Thyroid gland (tissue), 4 donors: Measurements from ENCODE around the gene KCNA10.

Experiments
- POLR2A ChIP-seq, 2 donors: fragments of 450-650 bp; IDR thresholded peaks; one replicate each; pipeline ENCODE4 v1.6.1; 2017; ENCODE audit warnings: antibody characterized with exemption in 2 of 2, mild to moderate bottlenecking in 2 of 2, moderate library complexity in 1 of 2
- TF ChIP-seq, protein P1 (sequence below), 6 experiments: fragments of 200-600 bp in 3 of 6; fragments of 450-650 bp in 3 of 6; sonication (generic) in 3 of 6; IDR thresholded peaks; one replicate each; pipeline ENCODE4 v1.5.1; 2016 to 2019; ENCODE audit warnings: antibody characterized with exemption in 6 of 6, mild to moderate bottlenecking in 2 of 6, inconsistent platforms in 1 of 6, moderate library complexity in 1 of 6

DNA sequence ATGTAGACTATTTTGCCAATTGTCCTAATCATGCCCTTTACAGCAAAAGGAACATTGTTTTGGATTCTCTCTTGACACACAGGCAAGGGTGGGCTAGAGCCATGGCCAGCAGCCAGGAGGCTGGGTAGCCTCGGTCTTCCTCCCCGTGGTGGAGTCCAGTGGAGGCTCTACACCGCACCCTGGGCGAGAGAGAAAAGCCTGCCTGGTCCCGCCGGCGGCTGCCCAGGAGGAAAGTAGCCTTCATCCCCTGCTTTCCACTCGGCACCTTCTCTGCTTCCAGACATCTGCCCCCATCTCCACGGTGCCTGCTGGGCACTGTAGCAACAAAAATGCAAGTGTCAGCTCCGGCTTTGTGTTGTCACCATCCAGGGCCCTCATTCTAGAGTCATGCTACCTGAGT is 46.4 kb downstream of the KCNA10 start:
- TF ChIP-seq, protein P1, sequence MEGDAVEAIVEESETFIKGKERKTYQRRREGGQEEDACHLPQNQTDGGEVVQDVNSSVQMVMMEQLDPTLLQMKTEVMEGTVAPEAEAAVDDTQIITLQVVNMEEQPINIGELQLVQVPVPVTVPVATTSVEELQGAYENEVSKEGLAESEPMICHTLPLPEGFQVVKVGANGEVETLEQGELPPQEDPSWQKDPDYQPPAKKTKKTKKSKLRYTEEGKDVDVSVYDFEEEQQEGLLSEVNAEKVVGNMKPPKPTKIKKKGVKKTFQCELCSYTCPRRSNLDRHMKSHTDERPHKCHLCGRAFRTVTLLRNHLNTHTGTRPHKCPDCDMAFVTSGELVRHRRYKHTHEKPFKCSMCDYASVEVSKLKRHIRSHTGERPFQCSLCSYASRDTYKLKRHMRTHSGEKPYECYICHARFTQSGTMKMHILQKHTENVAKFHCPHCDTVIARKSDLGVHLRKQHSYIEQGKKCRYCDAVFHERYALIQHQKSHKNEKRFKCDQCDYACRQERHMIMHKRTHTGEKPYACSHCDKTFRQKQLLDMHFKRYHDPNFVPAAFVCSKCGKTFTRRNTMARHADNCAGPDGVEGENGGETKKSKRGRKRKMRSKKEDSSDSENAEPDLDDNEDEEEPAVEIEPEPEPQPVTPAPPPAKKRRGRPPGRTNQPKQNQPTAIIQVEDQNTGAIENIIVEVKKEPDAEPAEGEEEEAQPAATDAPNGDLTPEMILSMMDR (IDR thresholded peaks at IDR 0.05): no peak
- TF ChIP-seq POLR2A (IDR thresholded peaks at IDR 0.05): no peak
